Calu3 (cell line): ENCODE results near the gene SAMD4A. TPM values are rescaled to one million over a fixed set of nuclear protein-coding genes. Genes with fewer than 3 reads are reported as not detected.

ENCODE experiments used
- BruUV-seq: library from RNA; stranded (reverse); fragments of 400-500 nt; replicated peaks from 2 replicates; lab custom pipeline; 2021; lab: Mats Ljungman, UMichigan
- CTCF ChIA-PET: fragments of 300-600 bp; sonication (Branson Sonifier 250); formaldehyde crosslinking; loops from one replicate; lab custom pipeline; 2022; ENCODE audit warnings: antibody characterized with exemption; lab: Charles Lee
- DNase-seq: peaks from one replicate; pipeline ENCODE4 v3.0.0; 2022
- H3K27ac Mint-ChIP-seq: one replicate; pipeline ENCODE4 v1.8.0; 2022; ENCODE audit warnings: mixed read lengths; ENCODE audit not compliant: unreplicated experiment
- H3K27me3 Mint-ChIP-seq: one replicate; pipeline ENCODE4 v1.8.0; 2022; ENCODE audit warnings: mixed read lengths; ENCODE audit not compliant: unreplicated experiment
- H3K36me3 Mint-ChIP-seq: one replicate; pipeline ENCODE4 v1.8.0; 2022; ENCODE audit warnings: mild to moderate bottlenecking, moderate library complexity, mixed read lengths; ENCODE audit not compliant: insufficient read depth, unreplicated experiment
- H3K4me1 Mint-ChIP-seq: one replicate; pipeline ENCODE4 v1.8.0; 2022; ENCODE audit warnings: mild to moderate bottlenecking, low read depth, mixed read lengths; ENCODE audit not compliant: unreplicated experiment
- H3K4me3 Mint-ChIP-seq: one replicate; pipeline ENCODE4 v1.8.0; 2022; ENCODE audit warnings: mild to moderate bottlenecking, low read depth, moderate library complexity, mixed read lengths; ENCODE audit not compliant: unreplicated experiment
- H3K9me3 Mint-ChIP-seq: one replicate; pipeline ENCODE4 v1.8.0; 2022; ENCODE audit warnings: low read depth, mixed read lengths; ENCODE audit not compliant: unreplicated experiment
- CTCF ChIP-seq: fragments of 200-600 bp; IDR thresholded peaks from one replicate; pipeline ENCODE4 v1.8.0; 2022; ENCODE audit warnings: antibody characterized with exemption; ENCODE audit not compliant: unreplicated experiment
- intact Hi-C: fragments of 100-400 bp; cut with micrococcal nuclease; formaldehyde crosslinking; loops from one replicate; pipeline ENCODE4 v1.10.0; 2022; ENCODE audit not compliant: unreplicated experiment
- total RNA-seq: library from RNA; stranded (reverse); gene quantifications from 2 replicates; pipeline ENCODE4 v1.2.3, GENCODE V29; 2022

SAMD4A gene
- total RNA-seq, 1 experiment from 2014 or later, result 14.4 TPM

GRCh38 chr14:54789781-54790480 lies 223.0 kb downstream of the SAMD4A start:
- intact Hi-C loops, result no loop called here
- Mint-ChIP-seq H3K9me3 (no peaks in the 10 kb centered on the region), H3K4me3 (no peak overlapping the region), H3K27me3 (no peaks in the 10 kb centered on the region), H3K4me1 (no peaks in the 10 kb centered on the region), H3K27ac (no peak overlapping the region), H3K36me3 (no peaks in the 10 kb centered on the region)
- no peak for DNase-seq
- TF ChIP-seq CTCF, result no peak
- CTCF ChIA-PET, result no interaction called here
- BruUV-seq, result no TSS peak

- Mint-ChIP-seq H3K36me3 (no peaks in the 10 kb centered on the region), H3K9me3 (peaks cover 3% of the 10 kb centered on the region), H3K27me3 (no peaks in the 10 kb centered on the region), H3K4me1 (no peaks in the 10 kb centered on the region), H3K4me3 (no peak overlapping the region), H3K27ac (no peak overlapping the region)
- BruUV-seq, result no TSS peak
- no peak for DNase-seq
- intact Hi-C loops, result no loop called here
- TF ChIP-seq CTCF, result no peak
- CTCF ChIA-PET, result no interaction called here
Measured at GRCh38 chr14:54791001-54791400, 224.1 kb downstream of the SAMD4A start.

- Mint-ChIP-seq H3K4me3 (no peak overlapping the region), H3K36me3 (no peaks in the 10 kb centered on the region), H3K27me3 (no peaks in the 10 kb centered on the region), H3K4me1 (no peaks in the 10 kb centered on the region), H3K9me3 (peaks cover 3% of the 10 kb centered on the region), H3K27ac (no peak overlapping the region)
- TF ChIP-seq CTCF, result no peak
- no peak for DNase-seq
- intact Hi-C loops, result no loop called here
- no TSS peak for BruUV-seq
- CTCF ChIA-PET, result no interaction called here
Measured at GRCh38 chr14:54792288-54792687, 225.4 kb downstream of the SAMD4A start.

- no peak overlapping the region for H3K4me3 Mint-ChIP-seq
- DNase-seq, result no peak
- no peaks in the 10 kb centered on the region for H3K4me1 Mint-ChIP-seq
- no peaks in the 10 kb centered on the region for H3K36me3 Mint-ChIP-seq
- no TSS peak for BruUV-seq
- no peak overlapping the region for H3K27ac Mint-ChIP-seq
- H3K9me3 Mint-ChIP-seq, result peaks cover 3% of the 10 kb centered on the region
- intact Hi-C loops, result no loop called here
- no peak for TF ChIP-seq CTCF
- peaks cover 1% of the 10 kb centered on the region for H3K27me3 Mint-ChIP-seq
- CTCF ChIA-PET, result interaction anchor here (0.7 to 1.0 kb wide), 3 partner anchors 9 to 19 kb away, joined by 3 to 4 read pairs (median 3); no protein-coding TSS in a partner anchor
Measured at GRCh38 chr14:54794159-54794558, 227.2 kb downstream of the SAMD4A start.
